Measurements from ENCODE around the gene APOOL.

- no peak for TF ChIP-seq GATA2 (IDR thresholded peaks at IDR 0.05; ENCODE audit: low read depth, low read length)
- TF ChIP-seq GATA3 (IDR thresholded peaks at IDR 0.05; ENCODE audit: low read depth, low read length): no peak
Observed at GRCh38 chrX:85139422-85139821, 135.7 kb downstream of the APOOL start.

Data from SH-SY5Y (cell line).